ENCODE results near the gene KRTAP10-12.

KRTAP10-12 gene

GRCh38 chr21:44701541-44701940 is 4.6 kb downstream of the KRTAP10-12 start:
- H3K27me3 Mint-ChIP-seq = peaks cover 45% of the 10 kb centered on the region
- peaks cover 9% of the 10 kb centered on the region for H3K4me1 Mint-ChIP-seq
- H3K4me3 Mint-ChIP-seq = no peak overlapping the region
- H3K27ac Mint-ChIP-seq = no peak overlapping the region
- H3K9me3 Mint-ChIP-seq = no peaks in the 10 kb centered on the region
- peaks cover 6% of the 10 kb centered on the region for H3K36me3 Mint-ChIP-seq

DNA sequence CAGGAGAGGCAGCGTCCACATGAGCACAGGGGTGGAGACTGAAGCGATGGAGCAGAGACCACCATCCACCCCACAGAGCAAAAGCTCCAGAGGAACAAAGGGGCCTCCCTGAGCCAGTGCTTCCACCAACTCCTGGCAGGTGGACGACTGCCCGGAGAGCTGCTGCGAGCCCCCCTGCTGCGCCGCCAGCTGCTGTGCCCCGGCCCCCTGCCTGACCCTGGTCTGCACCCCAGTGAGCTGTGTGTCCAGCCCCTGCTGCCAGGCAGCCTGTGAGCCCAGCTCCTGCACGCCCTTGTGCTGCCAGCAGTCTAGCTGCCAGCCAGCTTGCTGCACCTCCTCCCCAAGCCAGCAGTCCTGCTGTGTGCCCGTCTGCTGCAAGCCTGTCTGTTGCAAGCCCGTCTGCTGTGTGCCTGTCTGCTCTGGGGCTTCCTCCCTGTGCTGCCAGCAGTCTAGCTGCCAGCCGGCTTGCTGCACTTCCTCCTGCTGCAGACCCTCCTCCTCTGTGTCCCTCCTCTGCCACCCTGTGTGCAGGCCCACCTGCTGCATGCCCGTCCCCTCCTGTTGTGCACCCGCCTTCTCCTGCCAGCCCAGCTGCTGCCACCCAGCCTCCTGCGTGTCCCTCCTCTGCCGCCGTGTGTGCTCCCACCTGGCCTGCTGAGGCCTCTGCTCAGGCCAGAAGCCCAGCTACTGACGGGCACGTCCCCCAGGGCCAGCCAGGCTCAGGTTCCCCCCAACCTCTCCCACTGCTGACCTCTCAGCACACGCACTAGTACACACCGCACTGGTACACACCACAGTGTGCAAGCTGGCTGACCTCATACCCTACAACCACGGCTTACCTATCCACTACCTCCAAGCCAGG is 5.4 kb downstream of the KRTAP10-12 start:
- Mint-ChIP-seq H3K27ac (no peak overlapping the region), H3K4me3 (no peak overlapping the region), H3K27me3 (peaks cover 46% of the 10 kb centered on the region), H3K4me1 (peaks cover 10% of the 10 kb centered on the region), H3K36me3 (peaks cover 6% of the 10 kb centered on the region), H3K9me3 (no peaks in the 10 kb centered on the region)

DNA sequence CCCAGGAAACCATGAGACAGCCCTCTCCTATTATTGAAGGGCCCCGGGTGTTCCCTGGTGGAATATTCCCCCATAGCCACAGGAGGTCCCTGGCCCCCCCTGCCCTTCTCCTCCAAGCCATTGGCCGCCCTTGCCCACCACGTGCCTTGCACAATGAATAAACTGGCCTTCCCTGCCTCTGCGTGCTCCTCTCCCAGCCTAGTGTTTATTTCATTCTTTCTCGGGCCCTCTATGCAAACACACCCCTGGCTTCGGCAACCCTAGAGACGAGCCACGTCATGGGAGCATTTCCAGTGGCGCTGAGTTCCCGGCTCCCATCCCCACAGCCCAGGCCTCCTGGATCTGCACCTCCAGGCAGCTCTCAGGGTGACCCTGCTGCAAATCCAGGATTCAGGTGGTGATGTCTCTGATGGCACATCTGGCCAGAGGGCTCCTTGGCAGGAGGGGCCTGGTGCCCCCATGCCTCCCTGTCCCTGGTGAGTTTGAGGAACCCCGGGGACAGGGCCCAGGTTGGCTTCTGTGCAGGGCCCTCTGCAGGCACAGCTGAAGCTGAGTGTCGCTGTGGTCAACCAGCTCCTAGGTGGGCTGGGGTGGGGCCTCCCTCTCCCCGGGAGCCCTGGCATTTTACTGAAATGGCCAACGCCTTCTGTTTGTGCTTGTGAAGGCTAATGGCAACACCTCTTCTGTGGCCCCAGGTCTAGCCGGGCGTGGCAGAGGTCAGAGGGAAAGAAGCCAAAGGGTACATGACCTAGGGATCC is 6.2 kb downstream of the KRTAP10-12 start:
- peaks cover 41% of the 10 kb centered on the region for H3K27me3 Mint-ChIP-seq
- H3K36me3 Mint-ChIP-seq = peaks cover 6% of the 10 kb centered on the region
- H3K4me3 Mint-ChIP-seq = no peak overlapping the region
- no peak overlapping the region for H3K27ac Mint-ChIP-seq
- no peaks in the 10 kb centered on the region for H3K9me3 Mint-ChIP-seq
- H3K4me1 Mint-ChIP-seq = peaks cover 7% of the 10 kb centered on the region

DNA sequence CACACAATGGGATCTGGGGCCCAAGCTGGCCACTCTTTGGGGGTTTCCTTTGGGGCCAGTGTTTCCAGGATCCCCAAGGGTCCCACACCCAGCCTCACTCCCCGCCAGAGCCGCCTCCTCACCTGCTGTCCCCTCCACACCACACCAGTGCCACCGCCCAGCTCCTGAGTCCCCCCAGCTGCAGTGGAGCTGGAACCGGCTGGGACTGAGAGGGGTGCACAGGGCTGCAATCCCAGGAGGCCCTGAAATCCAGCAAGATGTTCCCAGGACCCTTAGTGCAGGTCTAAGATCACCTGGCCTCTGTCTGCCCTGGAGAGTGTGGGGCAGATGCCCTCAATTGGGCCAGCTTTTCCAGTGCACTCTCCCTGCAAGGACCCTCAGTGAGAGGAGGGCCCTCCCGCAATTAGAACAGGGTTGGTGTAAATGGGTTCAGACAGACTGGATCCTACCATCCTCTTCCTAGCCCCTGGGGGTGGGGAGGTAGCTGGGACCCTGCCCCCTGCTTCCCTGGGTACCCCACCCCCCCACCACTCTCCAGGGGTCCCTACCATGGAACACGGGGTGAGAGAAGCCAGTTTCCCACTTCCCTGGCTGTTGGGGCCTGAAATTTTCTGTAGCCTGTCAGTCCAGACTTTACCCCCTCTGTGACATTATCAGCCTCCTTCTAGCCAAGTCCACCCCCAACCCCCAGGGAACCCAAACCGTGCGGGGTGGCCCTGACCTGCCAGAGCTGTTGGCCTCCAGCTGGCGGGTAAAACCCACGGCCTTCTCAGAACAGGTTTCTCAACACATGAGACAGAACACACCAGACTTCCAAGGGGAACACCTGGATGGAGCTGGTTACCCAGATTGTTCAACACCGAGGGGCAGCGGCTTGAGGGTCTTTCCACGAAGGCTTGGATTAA is 7.0 kb downstream of the KRTAP10-12 start:
- Mint-ChIP-seq H3K27ac (no peak overlapping the region), H3K4me1 (peaks cover 6% of the 10 kb centered on the region), H3K4me3 (no peak overlapping the region), H3K27me3 (peaks cover 38% of the 10 kb centered on the region), H3K36me3 (peaks cover 6% of the 10 kb centered on the region), H3K9me3 (no peaks in the 10 kb centered on the region)

- Mint-ChIP-seq H3K36me3 (peaks cover 6% of the 10 kb centered on the region), H3K4me3 (no peak overlapping the region), H3K27ac (no peak overlapping the region), H3K27me3 (peaks cover 39% of the 10 kb centered on the region), H3K9me3 (no peaks in the 10 kb centered on the region), H3K4me1 (peaks cover 12% of the 10 kb centered on the region)
Measured at GRCh38 chr21:44704636-44705001, 7.6 kb downstream of the KRTAP10-12 start.

DNA sequence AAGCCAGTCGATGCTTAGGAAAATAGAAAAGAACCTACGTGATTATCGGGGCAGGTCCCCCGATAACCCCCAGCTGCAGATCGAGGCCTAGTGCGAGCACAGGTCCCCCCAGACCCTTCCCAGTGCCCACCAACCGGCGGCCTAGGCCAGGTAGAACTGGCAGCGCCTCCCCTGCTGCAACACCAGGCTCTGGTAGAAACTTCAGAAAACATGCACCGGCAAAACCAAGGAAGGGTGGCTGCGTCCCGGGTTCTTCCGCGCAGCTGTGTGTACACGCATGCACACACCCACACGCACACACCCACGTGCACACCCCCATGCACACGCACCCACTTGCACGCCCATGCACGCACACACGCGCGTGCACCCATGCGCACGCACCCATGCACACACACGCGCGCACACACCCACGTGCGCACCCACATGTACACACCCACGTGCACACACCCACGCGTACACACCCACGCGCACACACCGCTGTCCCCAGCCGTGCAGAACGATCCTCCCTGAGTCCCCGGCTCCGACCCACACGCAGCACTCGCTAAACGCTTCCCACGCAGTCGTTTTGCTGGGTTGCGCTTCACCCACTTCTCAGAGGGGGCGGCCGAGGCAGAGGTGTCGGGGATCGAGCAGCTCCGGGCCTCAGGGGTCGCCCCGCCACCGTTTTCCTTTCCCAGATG is 9.2 kb downstream of the KRTAP10-12 start:
- peaks cover 6% of the 10 kb centered on the region for H3K36me3 Mint-ChIP-seq
- peaks cover 46% of the 10 kb centered on the region for H3K27me3 Mint-ChIP-seq
- H3K9me3 Mint-ChIP-seq = no peaks in the 10 kb centered on the region
- peaks cover 25% of the 10 kb centered on the region for H3K4me1 Mint-ChIP-seq
- H3K4me3 Mint-ChIP-seq = no peak overlapping the region
- peak overlapping the region; percentile 30 for H3K27ac Mint-ChIP-seq

DNA sequence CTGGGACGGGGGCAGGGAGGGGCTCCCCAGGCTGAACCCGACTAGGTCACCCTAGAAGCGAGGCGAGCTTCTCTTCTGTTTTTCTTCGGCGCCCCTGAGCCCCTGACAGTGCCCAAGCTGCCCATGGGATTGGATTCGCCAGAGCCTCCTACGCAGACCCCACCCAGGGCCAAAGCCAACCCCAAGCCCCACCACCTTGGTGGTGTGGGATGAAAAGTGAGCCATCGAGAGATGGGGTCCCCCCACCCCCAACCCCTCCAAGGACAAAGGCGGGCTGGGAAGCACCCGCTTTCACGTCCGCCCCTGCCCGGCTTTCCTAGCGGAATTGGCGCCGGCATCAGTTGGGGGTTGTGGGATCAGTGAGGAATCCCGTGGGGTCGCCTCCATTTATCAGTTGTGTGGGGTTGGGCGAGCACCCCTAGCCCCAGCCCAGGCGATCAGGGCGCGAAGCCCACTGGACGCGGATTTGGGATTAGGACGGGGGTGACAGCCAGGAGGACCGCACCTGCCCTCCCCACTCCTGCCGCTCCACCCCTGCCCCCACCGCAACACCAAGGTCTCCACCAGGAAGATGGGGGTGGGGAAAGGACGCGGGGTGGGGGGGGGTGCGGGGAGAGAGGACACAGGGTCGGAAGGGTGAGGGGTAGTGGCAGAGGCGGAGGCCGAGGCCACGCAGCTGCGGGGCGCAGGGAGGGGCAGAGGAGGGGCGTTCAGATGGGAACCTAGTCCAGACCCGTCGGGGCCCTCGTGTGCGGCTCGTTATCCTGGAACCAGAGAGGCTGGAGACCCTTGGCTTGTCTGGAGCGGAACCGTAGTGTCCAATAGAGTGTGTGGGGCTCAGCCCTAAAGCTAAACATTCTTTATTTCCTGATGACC is 10.0 kb downstream of the KRTAP10-12 start:
- Mint-ChIP-seq H3K27me3 (peaks cover 46% of the 10 kb centered on the region), H3K4me1 (peaks cover 32% of the 10 kb centered on the region), H3K9me3 (no peaks in the 10 kb centered on the region), H3K27ac (no peak overlapping the region), H3K36me3 (peaks cover 6% of the 10 kb centered on the region), H3K4me3 (no peak overlapping the region)

GRCh38 chr21:44708213-44708865 is 11.4 kb downstream of the KRTAP10-12 start:
- H3K4me3 Mint-ChIP-seq = peak overlapping the region; percentile 7

GRCh38 chr21:44708866-44709425 is 12.0 kb downstream of the KRTAP10-12 start:
- H3K27ac Mint-ChIP-seq = no peak overlapping the region

More at GRCh38 chr21:44708213-44708865, 11.4 kb downstream of the KRTAP10-12 start:
- Mint-ChIP-seq H3K9me3 (no peaks in the 10 kb centered on the region), H3K27me3 (peaks cover 44% of the 10 kb centered on the region), H3K27ac (no peak overlapping the region), H3K36me3 (peaks cover 6% of the 10 kb centered on the region), H3K4me1 (peaks cover 32% of the 10 kb centered on the region)

DNA sequence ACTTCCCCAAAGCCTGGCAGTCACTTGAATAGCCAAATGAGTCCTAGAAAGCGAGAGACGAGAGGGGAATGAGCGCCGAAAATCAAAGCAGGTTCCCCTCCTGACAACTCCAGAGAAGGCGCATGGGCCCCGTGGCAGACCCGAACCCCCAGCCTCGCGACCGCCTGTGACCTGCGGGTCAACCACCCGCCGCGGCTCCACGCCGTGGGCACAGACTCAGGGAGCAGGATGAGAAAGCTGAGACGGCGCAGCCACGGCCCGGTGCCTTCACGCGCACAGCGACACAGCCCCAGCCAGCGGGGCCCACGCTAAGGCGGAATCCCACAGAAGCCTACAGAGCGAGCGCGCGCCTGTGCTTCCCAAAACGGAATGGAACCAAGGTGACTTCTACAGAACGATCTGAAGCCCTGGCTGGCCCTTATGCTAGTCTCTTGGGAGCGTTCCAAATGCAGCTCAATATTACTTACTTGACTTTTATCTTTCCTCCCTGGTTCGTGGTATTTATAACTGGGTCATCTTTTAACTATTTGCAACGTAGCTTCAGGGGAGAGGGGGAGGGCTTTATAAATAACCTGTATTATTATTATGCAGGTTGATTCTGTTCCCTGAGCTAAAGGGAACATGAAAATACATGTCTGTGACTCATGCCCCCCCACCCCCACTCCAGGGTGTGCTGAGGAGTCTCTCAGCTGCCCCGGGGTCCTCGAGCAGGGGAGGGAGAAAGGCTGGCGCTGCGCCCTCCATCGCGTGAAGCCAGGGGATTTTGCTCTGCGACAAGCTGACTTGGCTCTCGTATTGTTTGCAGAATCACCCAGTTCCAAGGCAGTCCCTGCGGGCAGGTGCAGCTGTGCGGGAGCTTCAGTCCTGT is 12.7 kb downstream of the KRTAP10-12 start:
- Mint-ChIP-seq H3K27me3 (peaks cover 45% of the 10 kb centered on the region), H3K27ac (no peak overlapping the region), H3K9me3 (no peaks in the 10 kb centered on the region), H3K4me3 (peak overlapping the region; percentile 74), H3K4me1 (peaks cover 32% of the 10 kb centered on the region), H3K36me3 (peaks cover 6% of the 10 kb centered on the region)

More at GRCh38 chr21:44708866-44709425, 12.0 kb downstream of the KRTAP10-12 start:
- no peaks in the 10 kb centered on the region for H3K9me3 Mint-ChIP-seq
- peaks cover 32% of the 10 kb centered on the region for H3K4me1 Mint-ChIP-seq
- peak overlapping the region; percentile 74 for H3K4me3 Mint-ChIP-seq
- H3K27me3 Mint-ChIP-seq = peaks cover 49% of the 10 kb centered on the region
- H3K36me3 Mint-ChIP-seq = peaks cover 6% of the 10 kb centered on the region

- peaks cover 38% of the 10 kb centered on the region for H3K4me1 Mint-ChIP-seq
- H3K9me3 Mint-ChIP-seq = no peaks in the 10 kb centered on the region
- peaks cover 43% of the 10 kb centered on the region for H3K27me3 Mint-ChIP-seq
- peaks cover 4% of the 10 kb centered on the region for H3K36me3 Mint-ChIP-seq
- no peak overlapping the region for H3K27ac Mint-ChIP-seq
- H3K4me3 Mint-ChIP-seq = peak overlapping the region; percentile 36
Measured at GRCh38 chr21:44710294-44710665, 13.3 kb downstream of the KRTAP10-12 start.

DNA sequence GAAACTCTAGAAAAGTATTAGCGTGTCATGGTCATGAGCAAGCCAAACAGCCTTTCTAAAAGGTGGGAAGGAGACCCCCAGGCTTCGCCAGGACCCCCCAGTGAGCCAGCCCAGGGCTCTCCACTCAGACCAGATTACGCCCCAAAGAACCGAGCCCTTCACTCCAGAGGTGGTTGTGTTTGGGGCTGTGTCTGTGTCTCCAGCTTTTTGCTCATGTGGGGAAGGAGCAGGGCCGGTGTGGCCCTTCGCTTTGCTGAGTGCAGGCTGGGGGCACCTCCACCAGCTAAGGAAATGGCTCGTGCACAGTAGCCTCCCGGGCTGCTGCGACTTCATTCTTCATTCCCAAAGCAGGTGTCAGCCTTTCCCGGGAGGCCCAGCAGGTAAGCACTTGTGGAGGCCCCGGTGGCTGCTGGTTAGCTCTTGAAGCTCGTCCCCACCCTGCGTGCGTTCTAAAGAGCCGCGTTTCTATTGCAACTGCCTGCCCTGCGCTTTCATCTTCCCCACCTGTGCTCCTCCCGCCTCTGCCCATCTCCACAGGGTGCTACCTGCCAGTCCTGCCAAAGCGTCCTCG is 13.9 kb downstream of the KRTAP10-12 start:
- H3K27ac Mint-ChIP-seq = no peak overlapping the region
- peaks cover 40% of the 10 kb centered on the region for H3K4me1 Mint-ChIP-seq
- H3K9me3 Mint-ChIP-seq = no peaks in the 10 kb centered on the region
- peak overlapping the region; percentile 36 for H3K4me3 Mint-ChIP-seq
- H3K36me3 Mint-ChIP-seq = peaks cover 1% of the 10 kb centered on the region
- H3K27me3 Mint-ChIP-seq = peaks cover 41% of the 10 kb centered on the region
